HG03354 (cell line): ENCODE results near the gene PROB1.
"Not testable (repeated sequence)": the region's sequence is repeated elsewhere in the genome, so short reads cannot be mapped to it uniquely, and the experiment has no call there.

ENCODE experiments used
- ATAC-seq: cut with Tn5 transposase; IDR thresholded peaks from one replicate; pipeline ENCODE4 v1.9.1; 2021; ENCODE audit warnings: mild to moderate bottlenecking; ENCODE audit not compliant: unreplicated experiment, poor library complexity, severe bottlenecking

PROB1 gene

GRCh38 chr5:139382807-139383206 is 12.1 kb downstream of the PROB1 start:
- ATAC-seq: no peak

GRCh38 chr5:139381837-139382761 is 12.8 kb downstream of the PROB1 start:
- ATAC-seq: no peak

GRCh38 chr5:139379626-139380449 is 15.1 kb downstream of the PROB1 start:
- ATAC-seq: no peak

GRCh38 chr5:139378941-139379361 is 16.0 kb downstream of the PROB1 start:
- ATAC-seq: no peak

GRCh38 chr5:139378101-139378825 is 16.6 kb downstream of the PROB1 start:
- no peak for ATAC-seq

- ATAC-seq: no peak
Measured at GRCh38 chr5:139377226-139377625, 17.7 kb downstream of the PROB1 start.

GRCh38 chr5:139376364-139376763 is 18.5 kb downstream of the PROB1 start:
- no peak for ATAC-seq

- no peak for ATAC-seq
Measured at GRCh38 chr5:139374909-139375308, 20.0 kb downstream of the PROB1 start.

- no peak for ATAC-seq
Measured at GRCh38 chr5:139371482-139372435, 23.1 kb downstream of the PROB1 start.

GRCh38 chr5:139369181-139369580 is 25.7 kb downstream of the PROB1 start:
- ATAC-seq: no peak

GRCh38 chr5:139368613-139369012 is 26.3 kb downstream of the PROB1 start:
- ATAC-seq: no peak

GRCh38 chr5:139364466-139364865 is 30.4 kb downstream of the PROB1 start:
- ATAC-seq: no peak

- no peak for ATAC-seq
Measured at GRCh38 chr5:139363937-139364336, 31.0 kb downstream of the PROB1 start.

- no peak for ATAC-seq
Measured at GRCh38 chr5:139361835-139362429, 33.0 kb downstream of the PROB1 start.

- ATAC-seq: no peak
Measured at GRCh38 chr5:139360384-139360783, 34.5 kb downstream of the PROB1 start.

GRCh38 chr5:139358064-139358463 is 36.8 kb downstream of the PROB1 start:
- ATAC-seq: no peak

GRCh38 chr5:139355900-139356299 is 39.0 kb downstream of the PROB1 start:
- ATAC-seq: not testable (repeated sequence)

GRCh38 chr5:139354186-139354585 is 40.7 kb downstream of the PROB1 start:
- no peak for ATAC-seq

- not testable (repeated sequence) for ATAC-seq
Measured at GRCh38 chr5:139347863-139348262, 47.0 kb downstream of the PROB1 start.
